DMS153 treated with DMSO at 0.1 percent for 48 hours (cell line): Measurements from ENCODE around the gene NDUFA7.
A peak's percentile ranks its signal among the peaks of the same experiment; 100 is the strongest.
"Not testable (repeated sequence)": the region's sequence is repeated elsewhere in the genome, so short reads cannot be mapped to it uniquely, and the experiment has no call there.

ENCODE experiments used
- DNase-seq: peaks from one replicate; lab custom pipeline; 2025; ENCODE audit not compliant: unreplicated experiment; lab: John Stamatoyannopoulos, UW

NDUFA7 gene

GRCh38 chr19:8321067-8321985, at the start of gene NDUFA7, which contains the start of gene RPS28:
Gene NDUFA7 (minus strand): TSS chr19:8321375. CDS start chr19:8321358, 17 bp downstream.
Gene RPS28 (plus strand): TSS chr19:8321496. CDS start chr19:8321531, 35 bp downstream.
- DNase-seq = peak; percentile 94

GRCh38 chr19:8370176-8371010, 49.2 kb upstream of the NDUFA7 start:
- no peak for DNase-seq

- DNase-seq = peak; percentile 11
Observed at GRCh38 chr19:8367327-8368001, 46.3 kb upstream of the NDUFA7 start.

GRCh38 chr19:8366961-8367326, 45.8 kb upstream of the NDUFA7 start:
- no peak for DNase-seq

GRCh38 chr19:8366121-8366581, 45.0 kb upstream of the NDUFA7 start:
- DNase-seq = no peak

GRCh38 chr19:8363803-8364771, 42.9 kb upstream of the NDUFA7 start, which contains the start of gene ANGPTL4:
Gene ANGPTL4 (plus strand): TSS chr19:8364155. CDS start chr19:8364322, 167 bp downstream.
- no peak for DNase-seq

- peak; percentile 63 for DNase-seq
Observed at GRCh38 chr19:8361921-8362793, 41.0 kb upstream of the NDUFA7 start.

GRCh38 chr19:8360196-8360595, 39.0 kb upstream of the NDUFA7 start:
- no peak for DNase-seq

GRCh38 chr19:8358948-8359347, 37.8 kb upstream of the NDUFA7 start:
- DNase-seq = no peak

GRCh38 chr19:8357007-8357521, 35.9 kb upstream of the NDUFA7 start:
- DNase-seq = no peak

- no peak for DNase-seq
Observed at GRCh38 chr19:8355631-8356402, 34.6 kb upstream of the NDUFA7 start.

GRCh38 chr19:8352845-8353244, 31.7 kb upstream of the NDUFA7 start:
- DNase-seq = not testable (repeated sequence)

- DNase-seq = no peak
Observed at GRCh38 chr19:8352134-8352827, 31.1 kb upstream of the NDUFA7 start.

- not testable (repeated sequence) for DNase-seq
Observed at GRCh38 chr19:8349629-8350372, 28.6 kb upstream of the NDUFA7 start.

GRCh38 chr19:8343483-8343844, 22.3 kb upstream of the NDUFA7 start:
- DNase-seq = no peak

- peak; percentile 71 for DNase-seq
Observed at GRCh38 chr19:8342684-8343482, 21.7 kb upstream of the NDUFA7 start, which contains the start of gene KANK3. Gene KANK3 (minus strand): TSS chr19:8343262. CDS start chr19:8337828, 5,434 bp downstream.
